Measurements from ENCODE around the gene FCGR3A. TPM values are rescaled to one million over a fixed set of nuclear protein-coding genes. Genes with fewer than 3 reads are reported as not detected.

The FCGR3A gene
- total and polyA plus RNA-seq, 2 donors, result 4.5 to 29.0 TPM

GRCh38 chr1:161511018-161511755 is 38.4 kb downstream of the FCGR3A start:
- no peak overlapping the region for H3K27ac ChIP-seq (ENCODE audit: low read depth)
- 63% methylated on average over 5 of the region's 5 CpGs for WGBS
- H3K4me3 ChIP-seq (ENCODE audit: low read depth, low read length), result no peak overlapping the region
- no peaks in the 10 kb centered on the region for H3K36me3 ChIP-seq (ENCODE audit: insufficient read depth)
- no peaks in the 10 kb centered on the region for H3K4me1 ChIP-seq (ENCODE audit: insufficient read depth)
- DNase-seq (ENCODE audit: extremely low spot score), result no peak

DNA sequence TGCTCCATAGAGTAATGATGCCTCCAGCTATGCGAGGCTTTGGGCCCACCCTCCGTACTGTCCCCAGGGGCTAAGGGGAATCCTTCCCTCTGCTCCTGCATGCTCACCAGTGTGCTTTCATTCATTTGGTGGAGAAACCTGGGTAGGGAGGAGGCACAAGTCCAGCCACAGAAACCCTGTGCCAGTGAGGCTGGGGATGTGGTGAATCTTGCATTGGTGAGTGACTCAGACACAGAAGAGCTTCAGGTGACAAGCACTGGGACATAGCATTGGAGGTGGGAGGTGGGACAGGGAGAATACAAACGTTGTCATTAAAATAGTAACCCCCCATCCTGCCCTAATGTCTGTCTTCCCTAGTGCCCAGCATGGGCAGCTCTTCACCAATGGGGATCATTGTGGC is 39.1 kb downstream of the FCGR3A start:
- no peak overlapping the region for H3K27ac ChIP-seq (ENCODE audit: low read depth)
- 85% methylated on average over 3 of the region's 3 CpGs for WGBS
- DNase-seq (ENCODE audit: extremely low spot score), result no peak
- no peaks in the 10 kb centered on the region for H3K36me3 ChIP-seq (ENCODE audit: insufficient read depth)
- H3K4me3 ChIP-seq (ENCODE audit: low read depth, low read length), result no peak overlapping the region
- no peaks in the 10 kb centered on the region for H3K4me1 ChIP-seq (ENCODE audit: insufficient read depth)

DNA sequence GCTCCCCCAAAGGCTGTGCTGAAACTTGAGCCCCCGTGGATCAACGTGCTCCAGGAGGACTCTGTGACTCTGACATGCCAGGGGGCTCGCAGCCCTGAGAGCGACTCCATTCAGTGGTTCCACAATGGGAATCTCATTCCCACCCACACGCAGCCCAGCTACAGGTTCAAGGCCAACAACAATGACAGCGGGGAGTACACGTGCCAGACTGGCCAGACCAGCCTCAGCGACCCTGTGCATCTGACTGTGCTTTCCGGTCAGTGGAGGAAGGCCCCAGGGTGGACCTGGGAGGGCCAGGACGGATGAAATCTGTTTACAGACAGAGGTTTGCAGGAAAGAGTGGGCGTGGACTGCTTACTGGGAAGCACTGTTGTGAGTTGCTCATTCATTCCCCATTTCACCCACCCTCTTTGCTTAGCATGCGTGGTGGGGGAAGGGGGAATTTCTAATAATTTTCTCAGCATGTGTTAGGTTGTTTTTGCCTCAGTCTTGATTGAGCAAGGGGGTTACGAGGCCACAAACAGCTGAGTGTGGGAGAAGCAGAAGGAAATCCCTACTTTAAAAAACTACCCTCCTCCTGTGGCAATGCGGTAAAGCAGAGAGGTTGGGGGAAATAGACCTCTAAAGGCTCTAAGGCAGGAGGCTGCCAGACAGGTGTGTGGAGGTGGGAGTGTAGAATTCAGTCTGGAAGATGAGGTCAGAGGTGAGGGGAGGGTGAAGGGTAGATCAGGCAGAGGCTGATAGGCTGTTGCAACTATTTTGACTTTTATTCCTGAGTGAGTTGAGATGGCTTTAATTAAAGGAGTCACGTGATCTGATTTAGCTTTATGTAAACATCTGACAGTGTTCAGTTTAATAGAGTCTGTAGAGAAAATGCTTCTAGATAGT is 43.0 kb downstream of the FCGR3A start:
- DNase-seq (ENCODE audit: extremely low spot score), result no peak
- H3K36me3 ChIP-seq (ENCODE audit: insufficient read depth), result no peaks in the 10 kb centered on the region
- WGBS, result 47% methylated on average over 13 of the region's 15 CpGs
- no peak overlapping the region for H3K4me3 ChIP-seq (ENCODE audit: low read depth, low read length)
- H3K27ac ChIP-seq (ENCODE audit: low read depth), result no peak overlapping the region
- H3K4me1 ChIP-seq (ENCODE audit: insufficient read depth), result no peaks in the 10 kb centered on the region

DNA sequence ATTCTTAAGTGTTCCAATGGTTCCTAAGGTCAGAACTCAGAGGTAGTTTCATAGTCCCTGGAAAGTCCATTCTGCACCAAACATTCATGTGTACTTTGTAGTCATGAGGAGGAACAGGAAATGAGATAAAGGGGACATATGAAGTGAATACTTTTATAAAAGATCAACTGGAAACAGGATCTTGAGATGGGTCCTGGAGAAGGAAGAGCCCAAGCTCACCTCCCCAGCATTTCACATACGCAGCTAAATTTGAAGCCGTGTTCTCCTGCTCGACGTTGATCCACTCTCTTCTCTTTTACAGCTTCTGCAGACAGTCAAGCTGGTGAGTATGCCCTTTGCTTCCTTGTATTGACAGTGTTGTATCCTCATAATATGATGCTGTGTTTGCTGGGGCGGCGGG is 43.9 kb downstream of the FCGR3A start:
- Histone ChIP-seq H3K27ac (ENCODE audit: low read depth) (no peak overlapping the region), H3K4me3 (ENCODE audit: low read depth, low read length) (no peak overlapping the region)
- no peak for DNase-seq (ENCODE audit: extremely low spot score)

GRCh38 chr1:161503394-161503748 is 46.2 kb downstream of the FCGR3A start:
- no peaks in the 10 kb centered on the region for H3K4me1 ChIP-seq (ENCODE audit: insufficient read depth)
- DNase-seq (ENCODE audit: extremely low spot score), result no peak
- H3K27ac ChIP-seq (ENCODE audit: low read depth), result no peak overlapping the region
- no peaks in the 10 kb centered on the region for H3K36me3 ChIP-seq (ENCODE audit: insufficient read depth)
- no peak overlapping the region for H3K4me3 ChIP-seq (ENCODE audit: low read depth, low read length)

More for the DNA sequence above, 43.9 kb downstream of the FCGR3A start:
- Histone ChIP-seq H3K36me3 (ENCODE audit: insufficient read depth) (no peaks in the 10 kb centered on the region), H3K4me1 (ENCODE audit: insufficient read depth) (no peaks in the 10 kb centered on the region)
- WGBS, result 86% methylated on average over 6 of the region's 6 CpGs

- DNase-seq (ENCODE audit: extremely low spot score), result no peak
- Histone ChIP-seq H3K4me3 (ENCODE audit: low read depth, low read length) (no peak overlapping the region), H3K27ac (ENCODE audit: low read depth) (no peak overlapping the region), H3K36me3 (ENCODE audit: insufficient read depth) (no peaks in the 10 kb centered on the region), H3K4me1 (ENCODE audit: insufficient read depth) (no peaks in the 10 kb centered on the region)
- WGBS, result 89% methylated on average over 1 of the region's 1 CpG
These were observed 46.8 kb downstream of the FCGR3A start for GRCh38 chr1:161502641-161503393.

GRCh38 chr1:161502181-161502580 is 47.4 kb downstream of the FCGR3A start:
- H3K4me1 ChIP-seq (ENCODE audit: insufficient read depth), result no peaks in the 10 kb centered on the region
- H3K4me3 ChIP-seq (ENCODE audit: low read depth, low read length), result no peak overlapping the region
- DNase-seq (ENCODE audit: extremely low spot score), result no peak
- H3K27ac ChIP-seq (ENCODE audit: low read depth), result no peak overlapping the region
- WGBS, result 66% methylated on average over 4 of the region's 4 CpGs
- no peaks in the 10 kb centered on the region for H3K36me3 ChIP-seq (ENCODE audit: insufficient read depth)

- no peak overlapping the region for H3K27ac ChIP-seq (ENCODE audit: low read depth)
- DNase-seq (ENCODE audit: extremely low spot score), result no peak
- no peak overlapping the region for H3K4me3 ChIP-seq (ENCODE audit: low read depth, low read length)
- no peaks in the 10 kb centered on the region for H3K36me3 ChIP-seq (ENCODE audit: insufficient read depth)
- 90% methylated on average over 1 of the region's 1 CpG for WGBS
- no peaks in the 10 kb centered on the region for H3K4me1 ChIP-seq (ENCODE audit: insufficient read depth)
These were observed 48.4 kb downstream of the FCGR3A start for GRCh38 chr1:161501234-161501633.

DNA sequence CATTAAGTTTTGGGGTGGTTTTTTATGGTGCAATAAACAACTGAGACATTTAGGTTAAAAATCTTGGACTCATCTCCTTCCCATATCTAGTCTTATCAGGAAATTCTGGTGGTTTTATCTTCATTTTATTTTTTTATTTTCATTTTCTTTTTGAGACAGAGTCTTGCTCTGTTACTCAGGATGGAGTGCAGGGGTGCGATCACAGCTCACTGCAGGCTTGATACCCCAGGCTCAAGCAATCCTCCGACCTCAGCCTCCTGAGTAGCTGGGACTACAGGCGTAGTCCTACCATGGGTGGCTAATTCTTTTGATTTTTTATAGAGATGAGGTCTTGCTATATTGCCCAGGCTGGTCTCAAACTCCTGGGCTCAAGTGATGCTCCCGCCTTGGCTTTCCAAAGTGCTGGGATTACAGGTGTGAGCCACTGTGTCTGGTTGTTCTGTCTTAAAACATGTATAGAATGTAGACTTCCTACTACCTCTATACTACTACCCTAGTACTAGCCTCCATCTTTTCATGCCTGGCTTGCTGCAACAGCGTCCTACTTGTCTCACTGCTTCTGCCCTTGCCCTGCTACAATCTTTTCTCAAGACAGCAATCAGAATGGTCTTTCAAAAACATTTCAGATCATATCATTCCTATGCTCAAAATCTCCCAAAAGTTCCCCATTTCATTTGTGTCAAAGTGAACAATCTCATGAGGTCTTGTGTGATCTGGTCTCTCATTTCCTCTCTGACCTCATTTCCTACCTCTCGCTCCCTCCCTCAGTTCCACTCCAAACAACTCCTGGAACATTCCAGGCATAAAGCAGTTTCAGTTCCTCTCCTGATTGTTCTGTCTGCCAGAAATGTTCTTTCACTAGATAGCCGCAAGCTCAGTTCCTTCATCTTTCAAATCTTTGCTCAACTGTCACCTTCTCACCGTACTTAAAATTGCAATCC is 50.2 kb downstream of the FCGR3A start:
- no peak for DNase-seq (ENCODE audit: extremely low spot score)
- Histone ChIP-seq H3K4me1 (ENCODE audit: insufficient read depth) (no peaks in the 10 kb centered on the region), H3K36me3 (ENCODE audit: insufficient read depth) (no peaks in the 10 kb centered on the region), H3K27ac (ENCODE audit: low read depth) (no peak overlapping the region), H3K4me3 (ENCODE audit: low read depth, low read length) (no peak overlapping the region)
- WGBS, result 71% methylated on average over 8 of the region's 8 CpGs

DNA sequence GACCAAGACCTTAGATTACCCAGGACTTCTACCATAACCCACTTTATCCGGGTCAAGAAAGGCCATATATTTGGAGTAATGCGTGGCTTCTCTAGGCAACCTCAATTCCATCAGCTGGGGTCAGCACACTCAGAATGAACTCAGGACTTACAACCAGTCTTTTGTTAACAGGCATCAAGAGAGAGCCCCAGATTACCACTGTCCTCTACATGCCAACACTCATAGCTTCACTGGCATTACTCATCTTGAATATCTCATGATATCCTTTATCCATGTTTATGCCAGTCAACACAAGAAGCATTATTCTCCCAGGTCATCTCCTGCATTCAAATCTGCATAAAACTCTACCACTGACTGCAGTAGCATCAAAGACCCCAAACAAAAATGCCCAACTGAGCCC is 51.0 kb downstream of the FCGR3A start:
- no peak overlapping the region for H3K27ac ChIP-seq (ENCODE audit: low read depth)
- H3K4me3 ChIP-seq (ENCODE audit: low read depth, low read length), result no peak overlapping the region
- no peaks in the 10 kb centered on the region for H3K36me3 ChIP-seq (ENCODE audit: insufficient read depth)
- DNase-seq (ENCODE audit: extremely low spot score), result no peak
- 95% methylated on average over 2 of the region's 2 CpGs for WGBS
- H3K4me1 ChIP-seq (ENCODE audit: insufficient read depth), result no peaks in the 10 kb centered on the region

GRCh38 chr1:161497961-161498360 is 51.7 kb downstream of the FCGR3A start:
- Histone ChIP-seq H3K4me3 (ENCODE audit: low read depth, low read length) (no peak overlapping the region), H3K36me3 (ENCODE audit: insufficient read depth) (no peaks in the 10 kb centered on the region), H3K4me1 (ENCODE audit: insufficient read depth) (no peaks in the 10 kb centered on the region), H3K27ac (ENCODE audit: low read depth) (no peak overlapping the region)
- DNase-seq (ENCODE audit: extremely low spot score), result no peak
- 90% methylated on average over 1 of the region's 1 CpG for WGBS

GRCh38 chr1:161495490-161495889 is 54.1 kb downstream of the FCGR3A start:
- no peaks in the 10 kb centered on the region for H3K4me1 ChIP-seq (ENCODE audit: insufficient read depth)
- no peak overlapping the region for H3K27ac ChIP-seq (ENCODE audit: low read depth)
- no peak overlapping the region for H3K4me3 ChIP-seq (ENCODE audit: low read depth, low read length)
- no peaks in the 10 kb centered on the region for H3K36me3 ChIP-seq (ENCODE audit: insufficient read depth)
- DNase-seq (ENCODE audit: extremely low spot score), result no peak

Measured in urinary bladder (tissue), 4 donors.